ENCODE data around the gene NAV1.
A peak's percentile ranks its signal among the peaks of the same experiment; 100 is the strongest.

The NAV1 gene

GRCh38 chr1:201551877-201552731 is 13.2 kb downstream of the NAV1 start:
- no peak for DNase-seq

GRCh38 chr1:201552941-201553351 is 14.0 kb downstream of the NAV1 start:
- DNase-seq: no peak

GRCh38 chr1:201553496-201554189 is 14.7 kb downstream of the NAV1 start:
- DNase-seq: no peak

GRCh38 chr1:201554190-201554600 is 15.3 kb downstream of the NAV1 start:
- DNase-seq: no peak

GRCh38 chr1:201554789-201555592 is 16.1 kb downstream of the NAV1 start:
- DNase-seq: no peak

- no peak for DNase-seq
Observed at GRCh38 chr1:201555593-201555945, 16.6 kb downstream of the NAV1 start.

GRCh38 chr1:201556841-201557571 is 18.1 kb downstream of the NAV1 start:
- DNase-seq: no peak

- DNase-seq: no peak
Observed at GRCh38 chr1:201557572-201557958, 18.6 kb downstream of the NAV1 start.

- DNase-seq: peak; percentile 61
Observed at GRCh38 chr1:201559679-201560162, 20.8 kb downstream of the NAV1 start.

- DNase-seq: no peak
Observed at GRCh38 chr1:201560328-201561194, 21.6 kb downstream of the NAV1 start.

GRCh38 chr1:201561195-201561564 is 22.3 kb downstream of the NAV1 start:
- DNase-seq: no peak

- DNase-seq: no peak
Observed at GRCh38 chr1:201561601-201562000, 22.7 kb downstream of the NAV1 start.

GRCh38 chr1:201562257-201562656 is 23.3 kb downstream of the NAV1 start:
- no peak for DNase-seq

- DNase-seq: no peak
Observed at GRCh38 chr1:201562659-201563405, 23.9 kb downstream of the NAV1 start.

GRCh38 chr1:201563406-201563780 is 24.5 kb downstream of the NAV1 start:
- DNase-seq: no peak

- no peak for DNase-seq
Observed at GRCh38 chr1:201563941-201564340, 25.0 kb downstream of the NAV1 start.

GRCh38 chr1:201565024-201565730 is 26.2 kb downstream of the NAV1 start:
- no peak for DNase-seq

- no peak for DNase-seq
Observed at GRCh38 chr1:201565771-201566528, 27.0 kb downstream of the NAV1 start.

GRCh38 chr1:201566529-201566823 is 27.5 kb downstream of the NAV1 start:
- DNase-seq: no peak
